T-helper 9 cell (primary cell): Measurements from ENCODE around the gene BICC1.

Source experiments
- DNase-seq: peaks from one replicate; pipeline ENCODE4 v3.0.0-alpha.2; 2020

BICC1 gene

DNA sequence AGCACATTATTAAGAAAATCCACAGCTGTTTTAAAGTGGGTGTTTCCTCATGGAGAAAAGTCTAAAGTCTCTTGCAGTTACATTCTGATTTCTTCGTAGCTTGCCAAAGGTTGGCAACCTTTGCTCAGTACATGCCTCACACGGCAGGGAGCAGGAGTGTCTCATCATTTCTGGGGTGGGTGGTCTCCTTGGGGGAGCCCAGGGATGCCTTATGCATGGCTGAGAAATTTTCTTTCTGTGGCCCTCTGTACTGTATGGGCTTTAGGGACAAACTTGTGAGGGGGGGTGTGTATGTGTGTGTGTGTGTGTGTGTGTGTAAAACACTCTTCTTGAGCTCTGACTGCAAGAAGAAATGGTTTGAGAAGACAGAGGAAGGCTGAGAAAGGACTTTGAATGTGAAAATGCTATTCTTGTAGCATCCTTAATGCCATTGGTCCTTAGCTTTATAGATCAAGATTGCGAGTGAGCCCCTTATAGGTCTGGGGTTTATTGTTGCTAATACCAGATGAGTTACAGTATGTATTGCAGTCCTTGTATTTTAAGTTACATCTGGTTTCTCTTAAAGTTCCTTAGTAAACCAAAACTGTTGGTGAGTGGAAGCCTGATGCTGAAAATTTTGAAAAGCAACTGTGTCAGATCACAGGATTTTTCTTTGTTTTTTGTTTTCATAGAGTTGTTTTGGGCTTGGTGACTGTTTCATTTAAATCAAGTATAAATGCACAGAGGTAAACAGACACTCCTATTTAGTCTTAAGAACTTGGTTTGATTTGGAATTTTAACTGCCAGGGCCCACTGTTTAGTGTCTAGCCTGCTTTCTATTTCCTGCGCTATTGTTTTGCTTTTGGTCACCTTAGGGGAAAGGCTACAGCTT, 242.0 kb downstream of the BICC1 start:
- DNase-seq, result no peak

DNA sequence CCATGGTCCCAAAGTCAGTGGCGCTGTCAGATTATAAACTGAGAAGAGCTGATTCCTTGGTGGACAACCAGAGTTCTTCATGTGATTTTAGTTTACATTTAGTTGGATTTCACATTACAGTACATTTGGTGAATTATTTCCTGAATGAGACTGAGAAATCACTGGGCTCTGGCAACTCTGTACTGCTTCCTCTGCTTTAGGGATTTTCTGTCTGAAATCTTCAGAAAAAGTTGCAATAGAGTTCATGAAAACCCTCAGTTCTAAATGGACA, 242.6 kb downstream of the BICC1 start:
- no peak for DNase-seq

DNA sequence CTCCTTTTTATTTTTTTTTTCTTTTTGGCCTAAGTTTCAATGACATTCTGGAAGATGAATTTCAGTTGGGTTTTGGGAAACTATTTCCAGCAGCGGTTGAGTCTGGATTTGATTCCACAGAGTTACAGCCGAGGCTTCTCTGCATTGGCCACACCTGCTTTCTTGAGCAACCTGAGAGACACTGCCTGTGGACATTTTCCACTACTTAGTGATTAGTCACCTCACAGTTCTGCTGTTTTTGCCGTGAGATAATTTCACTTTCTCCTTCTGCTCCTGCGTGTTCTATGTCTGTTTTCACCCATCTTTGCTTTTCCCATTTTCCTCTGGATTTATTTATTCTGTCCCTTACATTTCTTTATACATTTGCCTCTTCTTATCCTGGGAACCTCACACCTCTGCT, 243.0 kb downstream of the BICC1 start:
- DNase-seq, result no peak

DNA sequence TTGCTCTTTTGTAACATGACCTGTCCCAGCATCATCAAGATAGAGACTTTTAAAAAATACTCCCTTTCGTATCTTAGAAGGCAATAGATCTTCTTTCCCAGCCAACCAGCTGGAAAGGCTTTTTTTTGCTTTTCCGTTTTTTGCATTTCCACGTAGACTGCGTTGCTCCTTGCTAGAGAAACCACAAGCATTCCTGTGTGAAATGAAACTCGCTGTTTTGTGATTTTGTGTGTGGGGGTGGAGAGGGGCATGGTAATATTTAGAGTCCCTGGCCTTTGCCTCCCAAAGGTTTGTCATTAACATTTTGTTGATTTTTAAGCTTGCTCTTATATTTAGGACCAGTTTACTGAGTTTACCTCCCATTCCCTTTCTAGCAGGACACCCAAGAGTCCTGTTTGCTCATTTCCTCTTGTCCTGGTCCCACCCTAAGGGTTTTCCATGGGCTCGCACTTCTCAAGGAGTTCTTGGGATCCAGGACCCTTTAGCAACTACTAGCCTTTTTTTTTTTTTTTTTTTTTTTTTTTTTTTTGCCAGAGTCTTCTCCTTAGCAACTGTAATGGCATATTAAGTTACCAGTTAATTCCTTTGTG, 243.6 kb downstream of the BICC1 start:
- DNase-seq, result no peak

DNA sequence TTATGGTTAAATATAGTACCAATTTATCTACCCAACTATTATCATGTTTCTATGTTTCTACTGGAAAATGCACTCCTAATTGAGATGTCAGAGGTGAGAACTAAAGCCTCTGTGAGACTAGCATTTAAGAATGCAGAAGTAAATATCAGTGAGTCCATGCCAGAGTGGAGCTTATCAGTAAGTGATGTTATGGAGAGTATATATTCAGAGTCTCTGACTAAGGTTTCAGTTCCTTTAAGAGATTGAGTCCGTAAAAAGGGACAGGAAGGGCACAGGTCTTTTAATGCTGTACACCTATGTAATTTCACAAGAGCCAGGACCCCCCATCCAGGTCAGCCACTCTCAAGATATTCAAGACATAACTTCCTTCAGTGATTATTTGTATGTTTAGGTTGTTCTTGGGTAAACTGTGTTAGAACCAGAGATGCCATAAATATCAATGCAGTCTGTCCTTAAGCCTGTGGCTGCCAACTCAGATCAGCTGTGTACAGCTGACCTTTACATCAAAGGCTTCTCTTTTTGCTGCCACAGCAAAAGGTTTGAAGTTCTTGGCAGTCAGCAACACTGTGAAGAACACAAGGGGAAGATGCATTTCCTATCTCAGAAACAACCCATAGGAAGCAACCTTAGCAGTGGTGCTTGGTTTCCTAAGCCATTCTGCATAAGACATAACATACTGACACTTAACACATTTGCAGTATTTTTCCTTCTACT, 244.8 kb downstream of the BICC1 start:
- DNase-seq, result no peak

DNA sequence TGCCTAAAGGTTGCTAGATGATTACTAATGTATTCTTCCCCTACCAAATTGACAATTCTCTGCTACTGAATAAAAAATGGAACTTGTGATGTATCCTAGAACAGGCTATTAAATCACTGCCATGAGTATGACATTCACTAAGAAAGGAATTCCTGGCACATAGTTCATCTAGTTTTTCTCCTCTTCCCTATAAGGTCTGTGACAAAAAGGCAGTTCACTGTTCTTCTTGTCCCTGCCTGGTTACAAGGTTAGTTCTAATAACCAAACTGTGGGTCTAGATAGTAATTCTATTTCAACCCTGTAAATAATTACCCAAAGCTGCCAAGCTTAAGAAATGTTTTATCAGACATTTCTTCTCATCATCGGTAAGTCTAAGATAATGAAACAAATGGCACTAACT, 245.6 kb downstream of the BICC1 start:
- DNase-seq, result no peak

DNA sequence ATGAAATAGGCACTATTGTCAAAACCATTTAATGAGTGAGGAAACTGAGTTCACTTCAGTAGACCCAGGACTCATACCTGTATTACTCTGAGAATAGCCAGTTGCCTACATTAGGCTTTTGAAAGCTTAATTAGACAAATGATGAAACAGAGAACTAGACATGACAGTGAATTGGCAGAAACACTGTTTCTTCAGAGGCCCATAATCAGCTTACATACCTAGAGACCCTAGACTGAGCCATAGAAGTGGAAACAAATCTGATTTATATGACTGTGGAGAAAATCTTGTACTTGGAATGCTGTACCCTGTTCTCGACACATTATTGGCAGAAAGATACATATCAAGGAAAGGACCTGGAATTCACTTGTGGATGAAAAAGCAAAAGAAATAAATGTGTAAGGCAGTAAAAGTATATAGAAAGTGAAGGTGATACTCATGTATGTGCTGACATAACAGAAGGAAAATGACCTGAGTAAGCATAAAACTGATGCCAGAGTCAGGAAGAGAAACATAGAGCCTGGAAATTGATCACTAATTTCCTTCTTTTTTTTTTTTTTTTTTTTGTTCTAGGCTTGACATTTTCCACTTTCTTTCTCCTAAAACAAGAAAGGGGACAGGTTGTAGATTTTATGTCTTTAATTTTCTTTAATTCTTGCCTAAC, 251.5 kb downstream of the BICC1 start:
- DNase-seq, result no peak

DNA sequence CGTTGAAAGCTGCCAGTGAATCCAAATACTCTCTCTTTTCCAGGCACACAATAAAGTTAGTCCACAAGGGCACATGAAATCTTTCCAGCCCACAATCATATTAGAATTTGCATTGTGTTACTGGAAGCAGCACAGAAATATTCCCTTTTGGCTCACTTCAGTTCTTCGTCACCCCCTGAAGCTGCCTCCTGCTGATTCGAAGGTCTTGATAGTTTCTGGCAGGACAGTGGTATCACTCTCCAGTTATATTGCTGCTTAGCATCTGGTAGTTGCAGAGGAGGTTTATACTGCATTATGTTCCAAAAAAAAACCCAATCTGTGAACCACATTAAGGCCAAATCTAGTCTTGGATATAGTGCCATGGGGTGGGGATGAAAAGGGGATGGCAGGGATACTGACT, 253.2 kb downstream of the BICC1 start:
- DNase-seq, result no peak

DNA sequence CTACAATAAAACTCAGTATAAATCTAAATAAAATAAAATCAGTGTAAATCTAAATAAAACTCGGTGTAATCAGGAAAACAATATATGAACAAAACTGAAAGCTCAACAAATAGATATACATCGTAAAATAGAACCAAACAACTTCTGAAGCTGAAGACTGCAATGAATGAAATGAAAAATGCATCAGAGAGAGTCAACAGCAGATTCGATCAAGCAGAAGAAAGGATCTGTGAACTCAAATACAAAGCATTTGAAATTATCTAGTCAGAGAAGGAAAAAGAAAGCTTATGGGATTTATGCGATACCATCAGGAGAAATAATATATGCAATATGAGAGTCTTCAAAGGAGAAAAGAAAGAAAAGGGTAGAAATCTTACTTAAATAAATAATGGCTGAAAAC, 255.0 kb downstream of the BICC1 start:
- DNase-seq, result no peak

DNA sequence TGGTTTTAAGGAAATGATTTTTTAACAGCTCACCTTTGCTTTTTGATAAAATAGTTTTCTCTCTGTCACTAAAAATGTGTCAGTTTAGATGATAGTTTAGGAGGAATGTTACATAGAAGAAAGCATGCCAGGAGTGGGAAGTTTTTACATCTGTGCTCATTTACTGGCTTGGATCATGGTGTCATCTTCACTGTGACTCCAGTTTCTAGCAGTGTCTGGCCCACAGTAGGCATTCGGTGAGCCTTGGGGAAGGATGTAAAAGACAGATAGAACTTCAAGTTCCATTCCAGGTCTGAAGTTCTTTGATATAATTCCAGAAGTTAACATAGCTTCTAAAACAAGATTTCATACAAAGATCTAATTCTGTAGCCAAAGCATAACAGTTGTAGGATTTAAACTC, 259.2 kb downstream of the BICC1 start:
- no peak for DNase-seq

DNA sequence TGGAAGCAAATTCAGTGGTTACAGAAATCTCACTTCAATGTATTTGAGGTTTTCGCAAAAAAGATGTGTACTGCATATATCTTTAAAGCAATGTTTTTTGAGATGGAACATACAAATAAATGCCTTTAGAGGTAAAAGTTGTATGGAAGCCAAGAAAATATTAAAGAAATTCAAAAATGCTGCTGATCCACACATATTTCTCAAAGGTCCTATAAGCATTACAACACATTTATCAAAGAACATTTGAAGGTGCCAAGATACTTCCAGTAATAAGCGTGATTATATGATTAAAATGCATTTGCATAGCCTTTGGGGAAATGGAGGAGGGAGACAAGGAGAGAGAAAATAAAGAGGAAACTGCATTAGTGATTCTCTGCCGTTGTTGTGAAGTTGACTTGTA, 260.1 kb downstream of the BICC1 start:
- DNase-seq, result no peak

DNA sequence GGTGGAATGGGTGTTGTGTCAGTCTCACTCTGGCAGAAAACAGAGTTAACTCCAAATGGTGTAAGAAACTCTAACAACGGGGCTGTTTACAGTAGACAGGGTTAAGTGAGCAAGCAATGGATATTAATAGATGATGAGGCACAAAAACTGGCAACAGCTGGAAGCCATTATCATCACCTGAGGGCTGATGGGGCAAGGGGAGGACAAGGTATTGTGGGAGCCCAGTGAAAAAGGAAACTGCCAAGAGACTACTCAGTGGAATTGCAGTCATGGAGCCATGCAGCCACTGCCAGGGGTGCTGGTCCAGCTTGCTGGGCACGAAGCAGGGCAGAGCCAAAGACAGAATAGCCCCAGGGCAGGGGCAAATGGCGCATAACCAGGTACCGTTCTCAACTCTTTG, 260.7 kb downstream of the BICC1 start:
- no peak for DNase-seq

DNA sequence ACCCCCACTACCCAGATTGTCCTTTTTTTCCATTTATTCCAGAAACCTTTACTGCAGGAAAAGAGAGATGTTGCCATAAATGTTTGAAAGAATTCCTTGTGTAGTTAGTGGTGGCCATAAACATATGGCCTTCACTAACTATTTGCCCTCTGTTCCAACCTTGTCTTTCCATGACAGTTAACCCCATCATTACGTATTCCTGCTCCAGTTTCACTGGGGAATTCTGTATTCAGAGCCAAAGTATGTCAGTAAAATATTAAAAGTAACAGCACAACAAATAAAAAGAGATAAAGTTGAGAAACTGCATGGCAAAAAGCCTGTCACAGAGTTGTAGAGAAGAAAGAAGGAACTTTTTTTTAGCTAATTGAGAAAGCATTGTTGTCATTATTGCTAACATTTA, 261.3 kb downstream of the BICC1 start:
- DNase-seq, result no peak

DNA sequence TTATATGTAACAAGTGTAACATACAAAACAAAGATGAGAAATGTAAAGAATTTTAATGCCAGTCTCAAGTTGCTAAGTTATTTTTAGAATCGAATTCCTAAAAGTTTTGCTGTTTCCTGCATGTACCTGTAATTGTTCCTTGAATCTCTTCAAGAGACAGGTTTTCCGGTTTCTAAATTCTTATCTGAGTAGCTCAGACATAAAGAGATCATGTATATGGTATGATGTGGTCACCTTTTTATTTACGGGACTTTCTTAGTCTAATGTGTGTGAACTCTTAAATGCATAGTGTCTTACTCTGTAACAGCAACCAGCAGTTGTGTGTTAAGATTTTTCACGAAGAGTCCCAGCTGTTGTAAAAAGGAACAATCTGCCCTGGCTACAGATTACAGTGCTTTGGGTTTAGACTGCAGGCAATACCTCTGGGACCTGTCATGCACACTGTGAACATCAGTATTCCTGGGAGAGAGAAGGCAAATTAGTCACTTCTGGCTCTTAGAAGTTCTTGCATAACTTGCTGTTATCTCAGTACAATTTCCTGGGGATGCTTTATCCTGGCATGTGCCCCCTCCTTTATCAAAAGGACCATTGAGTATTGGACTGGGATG, 263.4 kb downstream of the BICC1 start:
- DNase-seq, result no peak

DNA sequence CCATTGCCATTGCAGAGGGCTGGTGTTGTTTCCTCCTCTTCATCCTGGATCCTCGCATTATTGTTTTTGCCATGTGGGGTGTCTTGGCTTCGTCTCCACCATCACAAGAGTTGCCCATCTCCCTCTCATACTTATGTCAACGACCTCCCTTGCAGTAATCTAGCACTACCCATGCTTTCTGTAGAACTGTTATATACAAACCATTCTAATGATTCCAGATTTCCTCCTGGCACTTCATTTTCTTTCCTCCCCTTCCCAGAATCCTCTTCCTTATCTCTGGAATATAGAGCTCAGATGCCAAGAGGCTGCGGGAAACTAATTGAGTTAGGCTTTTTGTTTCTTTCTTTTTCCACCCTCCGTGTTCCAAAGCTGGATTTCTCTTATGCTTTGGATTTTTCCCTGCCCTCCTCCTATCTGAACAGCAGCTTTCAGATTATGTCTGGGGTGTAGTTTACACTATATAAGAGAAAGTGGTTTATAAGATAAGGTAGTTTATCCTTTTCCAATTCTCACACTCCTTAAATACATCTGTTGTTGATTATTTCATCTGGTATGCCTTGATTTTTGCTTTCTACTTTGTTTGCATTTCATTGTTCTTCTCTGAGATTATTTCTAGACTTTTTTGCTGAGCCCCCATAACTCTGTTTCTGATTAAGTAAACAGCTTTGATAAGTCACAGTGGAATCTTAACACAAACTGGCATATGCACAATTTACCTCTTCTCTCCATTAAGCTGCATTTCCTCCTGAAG, 264.1 kb downstream of the BICC1 start:
- DNase-seq, result no peak

DNA sequence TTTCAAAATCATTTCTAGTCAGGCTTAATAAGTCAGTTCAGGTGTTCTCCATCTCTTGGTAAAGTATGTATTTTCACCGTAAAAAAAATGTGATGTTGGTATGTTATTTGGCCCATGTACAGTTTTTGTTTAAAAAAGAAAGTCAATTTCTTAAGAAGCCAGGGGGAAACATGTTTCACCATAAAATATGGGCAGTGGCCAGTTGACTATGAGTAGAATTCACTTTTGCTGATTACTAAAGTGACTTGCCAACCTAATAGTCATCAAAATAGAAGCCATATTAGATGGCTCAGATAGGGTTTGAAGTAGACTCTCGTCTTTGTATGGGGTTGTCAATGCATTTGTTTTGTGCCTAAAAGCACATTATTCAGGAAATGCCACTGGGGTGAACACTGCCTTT, 266.3 kb downstream of the BICC1 start:
- no peak for DNase-seq

DNA sequence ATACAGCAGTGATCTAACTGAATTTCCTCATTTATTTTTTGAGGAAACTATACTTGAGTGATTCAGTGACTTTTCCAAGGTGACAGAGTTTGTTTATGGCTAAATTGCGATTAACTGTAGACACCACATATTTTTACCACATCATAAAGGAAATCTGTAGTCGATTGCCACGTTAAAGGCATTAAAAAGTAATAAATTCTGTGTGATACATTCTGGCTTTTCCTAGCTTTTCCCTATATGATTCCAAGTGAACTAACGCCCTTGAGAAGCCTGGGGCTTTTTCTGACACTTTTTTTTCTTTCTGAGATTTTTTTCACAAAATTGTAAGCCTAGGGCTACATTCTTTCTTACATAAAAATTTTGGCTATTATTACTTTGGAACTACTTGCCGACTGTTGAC, 266.9 kb downstream of the BICC1 start:
- DNase-seq, result no peak

DNA sequence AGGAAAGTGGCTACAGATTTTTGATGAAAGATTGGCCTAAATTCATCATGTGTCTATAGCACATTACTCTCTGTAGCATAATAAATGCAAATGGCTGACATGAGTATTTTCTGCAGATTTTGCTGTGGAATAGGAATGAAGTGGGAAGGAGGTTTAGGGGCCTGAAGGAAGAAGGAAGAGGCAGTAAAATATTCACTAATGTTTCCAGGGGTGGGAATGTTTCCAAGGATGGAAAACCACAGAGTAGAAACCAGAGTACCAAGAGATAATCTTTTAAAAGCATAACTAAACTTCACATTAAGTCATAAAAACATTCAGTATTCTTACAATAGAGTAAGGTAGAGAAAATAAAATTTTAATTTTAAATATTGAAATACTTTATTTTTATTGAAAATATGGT, 267.8 kb downstream of the BICC1 start:
- no peak for DNase-seq

DNA sequence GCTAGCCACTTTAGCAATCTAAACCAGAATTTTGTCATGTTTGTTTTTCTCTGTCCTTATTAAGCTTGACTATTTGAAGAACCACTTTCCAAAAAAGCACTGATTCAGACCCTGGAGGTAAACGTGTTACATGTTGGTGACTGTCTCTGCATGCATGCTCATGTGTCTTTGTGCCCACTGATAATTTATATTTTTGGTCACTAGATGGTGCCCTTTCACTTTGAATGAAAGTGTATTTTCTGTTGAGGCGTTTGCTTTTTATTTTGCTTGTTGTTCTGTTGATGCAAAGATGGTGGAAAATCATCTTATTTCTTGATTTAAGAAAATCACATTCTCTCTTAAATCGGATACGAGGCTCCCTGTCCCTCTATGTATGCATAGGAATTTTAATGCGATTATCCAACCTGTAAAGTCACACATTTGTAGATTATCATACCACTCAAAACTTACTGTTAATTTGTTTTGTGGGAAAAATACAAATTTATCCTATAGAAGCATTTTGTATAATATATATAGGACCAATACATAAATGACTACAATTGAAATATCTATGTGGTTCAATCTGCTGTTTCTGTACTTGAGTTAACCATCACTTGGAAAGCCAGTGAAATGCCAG, 269.3 kb downstream of the BICC1 start:
- no peak for DNase-seq

DNA sequence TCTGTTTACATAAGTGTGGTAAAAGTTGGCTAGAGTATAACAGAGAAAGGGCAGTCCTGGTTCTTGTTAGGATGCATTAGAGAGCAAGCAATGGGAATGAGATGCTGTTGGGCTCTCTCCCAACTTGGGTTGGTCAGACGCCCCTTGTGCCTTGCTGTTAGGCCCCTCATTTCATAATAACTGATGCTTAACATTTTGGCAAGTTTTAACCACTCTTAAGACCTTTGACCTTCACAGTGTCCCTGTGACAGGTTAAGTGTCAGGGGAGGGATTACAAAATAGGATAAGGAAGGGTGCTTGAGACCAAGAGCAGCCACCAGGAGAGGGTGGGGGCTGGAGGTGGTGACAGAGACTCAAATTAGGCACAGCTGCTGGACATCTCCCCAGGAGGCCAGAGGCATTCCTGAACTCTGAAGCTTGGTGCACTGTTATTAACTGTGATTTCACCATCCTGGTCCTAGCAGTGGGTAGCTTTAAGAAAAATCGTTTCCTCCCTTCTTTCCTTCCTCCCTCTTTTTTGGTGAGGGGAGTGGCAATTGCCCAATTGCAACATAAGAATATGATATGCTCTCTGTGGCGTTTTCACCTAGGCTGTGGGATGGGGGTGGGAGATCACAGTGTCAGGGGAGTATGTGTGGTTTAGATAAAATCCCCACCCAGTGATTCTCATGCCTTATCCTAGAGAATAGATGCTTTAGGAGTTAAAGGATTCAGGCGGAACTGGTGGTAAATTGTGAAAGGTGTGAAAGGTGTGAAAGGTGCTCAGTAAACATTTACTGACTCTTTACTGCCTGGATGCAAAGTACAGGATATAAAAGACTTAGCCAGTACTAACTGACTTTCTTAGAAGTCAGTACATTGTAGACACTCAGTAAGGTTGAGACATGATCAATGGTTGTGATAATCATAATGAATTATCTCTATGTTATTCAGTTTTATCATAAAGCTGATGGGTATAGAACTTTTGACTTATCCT, 270.5 kb downstream of the BICC1 start:
- DNase-seq, result no peak

DNA sequence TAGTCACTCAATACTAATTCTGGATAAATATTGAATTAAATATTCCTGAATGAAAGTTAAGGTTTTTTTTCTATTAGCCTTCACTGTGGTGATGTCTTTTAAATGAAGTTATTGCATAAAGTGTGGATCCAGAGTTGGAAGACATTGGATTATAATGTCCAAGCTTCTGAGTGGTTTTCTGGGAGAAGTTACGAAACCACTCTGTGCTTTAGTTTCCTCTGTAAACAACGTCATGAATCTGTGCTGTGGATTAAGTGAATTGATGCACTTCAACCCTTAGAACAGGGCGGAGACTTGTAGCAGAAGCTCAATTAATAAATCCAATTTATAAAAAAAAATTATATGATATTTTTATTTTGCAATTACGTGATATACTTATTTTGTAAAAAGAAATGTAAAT, 271.7 kb downstream of the BICC1 start:
- DNase-seq, result no peak
